Esophagus muscularis mucosa (tissue), 4 donors: ENCODE data around the gene DNAJC5. TPM values are rescaled to one million over a fixed set of nuclear protein-coding genes. Genes with fewer than 3 reads are reported as not detected.
"Not testable (repeated sequence)": the region's sequence is repeated elsewhere in the genome, so short reads cannot be mapped to it uniquely, and the experiment has no call there.

ENCODE experiments used
- DNase-seq: peaks from one replicate; pipeline ENCODE4 v3.0.0-alpha.2; 2017; ENCODE audit errors: extremely low spot score
- H3K27ac ChIP-seq, 4 donors: fragments of 200-600 bp; sonication (generic); replicated peaks in 1 of 4; 1 replicate in 3 of 4; 2 replicates in 1 of 4; pipeline ENCODE4 v1.5.1; 2016 to 2019; ENCODE audit warnings: mild to moderate bottlenecking in 1 of 4
- H3K27me3 ChIP-seq, 4 donors: fragments of 200-600 bp; sonication (generic); one replicate each; pipeline versions ENCODE4 v1.5.1 to v1.6.0; 2016 to 2019
- H3K36me3 ChIP-seq, 4 donors: fragments of 200-600 bp; sonication (generic); one replicate each; pipeline ENCODE4 v1.5.1; 2016 to 2019
- H3K4me1 ChIP-seq, 4 donors: fragments of 200-600 bp; sonication (generic); one replicate each; pipeline ENCODE4 v1.5.1; 2016 to 2019
- H3K4me3 ChIP-seq, 4 donors: fragments of 200-600 bp; sonication (generic); 1 replicate in 2 of 4; 2 replicates in 2 of 4; pipeline ENCODE4 v1.5.1; 2016 to 2019; ENCODE audit warnings: mild to moderate bottlenecking in 4 of 4, moderate library complexity in 1 of 4
- H3K9me3 ChIP-seq, 4 donors: fragments of 200-600 bp; sonication (generic); 1 replicate in 3 of 4; 2 replicates in 1 of 4; pipeline ENCODE4 v1.5.1; 2016 to 2019
- CTCF ChIP-seq, 3 experiments: fragments of 200-600 bp in 2 of 3; fragments of 450-650 bp in 1 of 3; sonication (generic) in 2 of 3; IDR thresholded peaks; one replicate each; pipeline ENCODE4 v1.5.1; 2017 to 2019; ENCODE audit warnings: antibody characterized with exemption in 3 of 3, mild to moderate bottlenecking in 2 of 3, moderate library complexity in 1 of 3
- EP300 ChIP-seq: sonication (generic); formaldehyde crosslinking; IDR thresholded peaks from one replicate; pipeline ENCODE4 v1.6.1; 2017; ENCODE audit warnings: antibody characterized with exemption
- POLR2A ChIP-seq: fragments of 450-650 bp; IDR thresholded peaks from one replicate; pipeline ENCODE4 v1.6.1; 2017; ENCODE audit warnings: antibody characterized with exemption, moderate library complexity, mild to moderate bottlenecking, low read depth
- POLR2AphosphoS5 ChIP-seq, 2 donors: sonication (generic); formaldehyde crosslinking; IDR thresholded peaks; one replicate each; pipeline ENCODE4 v1.6.1; 2017; ENCODE audit warnings: antibody characterized with exemption in 2 of 2
- WGBS: methylation state at CpG from one replicate; pipeline ENCODE4 v1.1.5; 2018; 5-methylcytosine and 5-hydroxymethylcytosine counted together
- intact Hi-C: fragments of 100-400 bp; cut with DNase I; formaldehyde crosslinking; loops from one replicate; pipeline ENCODE4 v1.15.1; 2023
- total RNA-seq, 4 donors: library from RNA; depleted of rRNA; stranded (reverse); fragments of >200 nt; gene quantifications; one replicate each; pipeline versions ENCODE4 v1.1.0 to v1.2.1, GENCODE V29; 2016

DNAJC5 gene
- total RNA-seq, 4 donors from 2014 or later, result 39.5 to 64.9 (median 53.1) TPM

GRCh38 chr20:63863021-63863797, 31.7 kb upstream of the DNAJC5 start:
- intact Hi-C loops, result loop anchor here (2.0 to 5.0 kb wide), 2 partner anchors 32 to 76 kb away; partner anchors contain the start of gene ZBTB46
- peak overlapping the region; percentile 76 to 97 (median 86) for H3K4me3 ChIP-seq
- TF ChIP-seq CTCF (IDR thresholded peaks at IDR 0.05) (no peak), EP300 (no peak), POLR2A (no peak), POLR2AphosphoS5 (IDR thresholded peaks at IDR 0.05) (no peak)

GRCh38 chr20:63863798-63864544, 31.0 kb upstream of the DNAJC5 start:
- Histone ChIP-seq H3K9me3 (no peaks in the 10 kb centered on the region), H3K36me3 (peaks cover 10 to 31% (median 26%) of the 10 kb centered on the region in 4 donors), H3K4me3 (peak overlapping the region; percentile 76 to 97 (median 86)), H3K27me3 (no peaks in the 10 kb centered on the region), H3K4me1 (peaks cover 33 to 70% (median 46%) of the 10 kb centered on the region in 4 donors), H3K27ac (peak overlapping the region; percentile 89 to 99 (median 96))
- 20% methylated on average over 8 of the region's 38 CpGs for WGBS
- intact Hi-C loops, result loop anchor here (2.0 to 5.0 kb wide), 2 partner anchors 33 to 77 kb away; partner anchors contain the start of gene ZBTB46
- no peak for DNase-seq
- TF ChIP-seq POLR2AphosphoS5 (IDR thresholded peaks at IDR 0.05), result peak; percentile 56 to 87
- peak; percentile 69 to 84 (median 73) for TF ChIP-seq CTCF (IDR thresholded peaks at IDR 0.05)
- TF ChIP-seq EP300, result no peak
- no peak for TF ChIP-seq POLR2A

More at GRCh38 chr20:63863021-63863797, 31.7 kb upstream of the DNAJC5 start:
- no peak for DNase-seq
- H3K4me1 ChIP-seq, result peaks cover 41 to 70% (median 54%) of the 10 kb centered on the region in 4 donors
- H3K36me3 ChIP-seq, result peaks cover 9 to 24% (median 19%) of the 10 kb centered on the region in 4 donors
- peaks cover 0 to 7% (median 0%) of the 10 kb centered on the region in 4 donors for H3K27me3 ChIP-seq
- no peaks in the 10 kb centered on the region for H3K9me3 ChIP-seq
- H3K27ac ChIP-seq, result peak overlapping the region; percentile 89 to 99 (median 96)
- WGBS, result 82% methylated on average over 18 of the region's 18 CpGs

- TF ChIP-seq POLR2AphosphoS5 (IDR thresholded peaks at IDR 0.05), result no peak
- no peak for TF ChIP-seq POLR2A
- TF ChIP-seq CTCF (IDR thresholded peaks at IDR 0.05), result no peak
- TF ChIP-seq EP300, result no peak
- no peaks in the 10 kb centered on the region for H3K27me3 ChIP-seq
Observed at GRCh38 chr20:63864545-63864977, 30.4 kb upstream of the DNAJC5 start.

GRCh38 chr20:63864978-63865640, 29.8 kb upstream of the DNAJC5 start, which contains the start of gene TPD52L2:
TSS of gene TPD52L2 (plus strand) at chr20:63865270. CDS start at chr20:63865366, 96 bp downstream.
- WGBS, result 0% methylated on average over 43 of the region's 68 CpGs
- intact Hi-C loops, result loop anchor here (5.0 kb wide), 1 partner anchor 78 kb away; no protein-coding TSS in a partner anchor
- no peaks in the 10 kb centered on the region for H3K9me3 ChIP-seq
- H3K27ac ChIP-seq, result peak within 1 kb of the TSS; percentile 89 to 99 (median 96)
- peaks cover 25 to 64% (median 39%) of the 10 kb centered on the region in 4 donors for H3K4me1 ChIP-seq
- DNase-seq, result peak; percentile 100
- peak within 1 kb of the TSS; percentile 76 to 97 (median 86) for H3K4me3 ChIP-seq
- H3K36me3 ChIP-seq, result peaks cover 21 to 43% (median 37%) of the 10 kb centered on the region in 4 donors
- no peaks in the 10 kb centered on the region for H3K27me3 ChIP-seq
- TF ChIP-seq CTCF (IDR thresholded peaks at IDR 0.05), result peak in 1 of 3 experiments; percentile 19
- peak; percentile 96 for TF ChIP-seq POLR2A
- peak; percentile 95 to 97 for TF ChIP-seq POLR2AphosphoS5 (IDR thresholded peaks at IDR 0.05)
- no peak for TF ChIP-seq EP300

More at GRCh38 chr20:63864545-63864977, 30.4 kb upstream of the DNAJC5 start:
- Histone ChIP-seq H3K9me3 (no peaks in the 10 kb centered on the region), H3K4me1 (peaks cover 27 to 65% (median 40%) of the 10 kb centered on the region in 4 donors), H3K4me3 (peak overlapping the region; percentile 76 to 97 (median 86)), H3K27ac (peak overlapping the region; percentile 89 to 99 (median 96)), H3K36me3 (peaks cover 16 to 37% (median 32%) of the 10 kb centered on the region in 4 donors)
- DNase-seq, result no peak
- intact Hi-C loops, result loop anchor here (5.0 kb wide), 1 partner anchor 77 kb away; no protein-coding TSS in a partner anchor
- under 1% methylated on average over 23 of the region's 25 CpGs for WGBS

GRCh38 chr20:63867042-63867441, 27.9 kb upstream of the DNAJC5 start:
- DNase-seq, H3K9me3 ChIP-seq, H3K4me3 ChIP-seq, H3K27me3 ChIP-seq, H3K27ac ChIP-seq, intact Hi-C loops: not testable (repeated sequence)
- Histone ChIP-seq H3K36me3 (peaks cover 30 to 48% (median 45%) of the 10 kb centered on the region in 4 donors), H3K4me1 (peaks cover 25 to 64% (median 39%) of the 10 kb centered on the region in 4 donors)
- 90% methylated on average over 13 of the region's 13 CpGs for WGBS
